Measurements from ENCODE around the gene ITGBL1. TPM values are rescaled to one million over a fixed set of nuclear protein-coding genes. Genes with fewer than 3 reads are reported as not detected.

The ITGBL1 gene
- total and polyA plus RNA-seq, 9 donors = 0.45 to 9.3 (median 1.8) TPM

DNA sequence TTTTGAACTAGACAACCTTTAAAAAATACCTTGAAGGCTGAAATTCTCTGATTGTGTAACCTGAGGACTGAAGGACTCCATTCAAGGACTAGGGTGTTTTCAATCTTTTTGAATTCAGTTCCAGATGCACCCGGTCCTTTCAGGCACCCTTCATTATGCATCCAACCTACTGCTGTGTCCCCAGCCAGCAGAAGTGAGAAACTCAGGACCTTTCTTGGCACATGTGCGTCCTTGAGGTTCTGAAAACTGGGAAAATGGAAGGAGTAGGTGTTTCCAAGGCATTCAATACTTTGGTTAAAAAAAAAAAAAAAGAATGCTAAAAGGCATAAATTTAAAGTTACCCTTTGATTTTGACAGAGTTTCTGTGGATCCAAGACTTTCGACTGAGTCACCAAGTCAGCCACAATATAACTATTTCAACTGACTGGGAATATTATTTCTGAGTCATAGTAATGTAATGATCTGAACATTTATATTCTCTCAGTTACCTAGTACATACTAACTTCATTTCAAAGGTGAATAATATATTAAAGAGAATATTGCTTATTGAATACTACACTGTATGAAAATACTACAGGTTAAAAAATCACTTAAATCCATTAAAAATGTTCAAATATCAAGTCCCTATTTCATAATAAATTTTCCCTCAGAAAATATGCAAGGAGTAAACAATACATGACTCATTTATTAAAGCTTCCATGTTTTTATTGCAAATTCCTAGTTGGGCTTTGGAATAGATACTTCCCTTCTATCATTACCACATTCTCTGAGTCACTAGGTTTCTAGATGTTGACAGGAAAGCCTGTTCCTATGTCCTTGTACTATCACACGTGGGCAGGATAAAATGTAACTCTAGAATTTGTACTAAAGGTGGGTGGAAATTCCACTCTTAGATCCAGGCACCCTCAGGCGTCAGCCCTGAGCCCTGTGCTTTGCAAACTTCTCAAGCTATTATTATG lies 2.4 kb upstream of the ITGBL1 start:
- no peaks in the 10 kb centered on the region for H3K27me3 ChIP-seq
- no peaks in the 10 kb centered on the region for H3K36me3 ChIP-seq
- intact Hi-C loops (cut with DNase I) = no loop called here
- WGBS, 3 donors = 22 to 30% (median 29%) methylated on average over 5 of the region's 5 CpGs
- no peak for TF ChIP-seq CTCF (IDR thresholded peaks at IDR 0.05)
- TF ChIP-seq POLR2A (IDR thresholded peaks at IDR 0.05) = no peak
- TF ChIP-seq EP300 (IDR thresholded peaks at IDR 0.05) = no peak
- H3K9me3 ChIP-seq = no peaks in the 10 kb centered on the region
- peaks cover 6% of the 10 kb centered on the region for H3K4me1 ChIP-seq (ENCODE audit: insufficient read depth)
- DNase-seq = no peak
- no peak overlapping the region for H3K4me3 ChIP-seq
- no peak overlapping the region for H3K27ac ChIP-seq

DNA sequence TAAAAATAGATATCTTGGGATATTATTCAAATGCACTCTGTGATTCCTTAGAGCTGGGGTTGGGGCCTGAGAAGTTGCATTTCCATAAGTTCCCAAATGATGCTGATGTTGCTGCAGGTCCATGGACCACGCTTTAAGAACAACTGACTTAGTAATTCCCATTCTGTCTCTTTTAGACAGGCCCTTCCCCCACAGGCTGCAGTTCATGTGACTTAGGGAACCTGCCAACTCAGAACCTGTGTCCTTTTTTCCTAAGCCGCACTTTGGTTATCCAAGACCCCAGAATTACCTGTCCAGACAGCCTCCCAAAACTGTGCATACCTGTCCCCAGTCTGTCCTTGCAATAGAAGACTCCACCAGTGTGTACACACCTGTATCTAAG lies 1.7 kb upstream of the ITGBL1 start:
- H3K36me3 ChIP-seq = no peaks in the 10 kb centered on the region
- no peaks in the 10 kb centered on the region for H3K27me3 ChIP-seq
- H3K9me3 ChIP-seq = no peaks in the 10 kb centered on the region
- H3K4me3 ChIP-seq = no peak overlapping the region
- H3K27ac ChIP-seq = no peak overlapping the region
- intact Hi-C loops (cut with DNase I) = no loop called here
- WGBS, 3 donors = 95% methylated on average over 2 of the region's 2 CpGs
- DNase-seq = no peak
- H3K4me1 ChIP-seq (ENCODE audit: insufficient read depth) = peaks cover 6% of the 10 kb centered on the region
- TF ChIP-seq EP300 (IDR thresholded peaks at IDR 0.05) = no peak
- no peak for TF ChIP-seq POLR2A (IDR thresholded peaks at IDR 0.05)
- TF ChIP-seq CTCF (IDR thresholded peaks at IDR 0.05) = no peak

- Histone ChIP-seq H3K27me3 (no peaks in the 10 kb centered on the region), H3K4me3 (no peak overlapping the region), H3K9me3 (no peaks in the 10 kb centered on the region), H3K36me3 (no peaks in the 10 kb centered on the region), H3K27ac (no peak overlapping the region), H3K4me1 (ENCODE audit: insufficient read depth) (peaks cover 6% of the 10 kb centered on the region)
- intact Hi-C loops (cut with DNase I) = no loop called here
- DNase-seq = no peak
- TF ChIP-seq EP300 (IDR thresholded peaks at IDR 0.05) (no peak), POLR2A (IDR thresholded peaks at IDR 0.05) (no peak), CTCF (IDR thresholded peaks at IDR 0.05) (no peak)
These were observed 834 bp upstream of the ITGBL1 start for GRCh38 chr13:101451641-101452040.

DNA sequence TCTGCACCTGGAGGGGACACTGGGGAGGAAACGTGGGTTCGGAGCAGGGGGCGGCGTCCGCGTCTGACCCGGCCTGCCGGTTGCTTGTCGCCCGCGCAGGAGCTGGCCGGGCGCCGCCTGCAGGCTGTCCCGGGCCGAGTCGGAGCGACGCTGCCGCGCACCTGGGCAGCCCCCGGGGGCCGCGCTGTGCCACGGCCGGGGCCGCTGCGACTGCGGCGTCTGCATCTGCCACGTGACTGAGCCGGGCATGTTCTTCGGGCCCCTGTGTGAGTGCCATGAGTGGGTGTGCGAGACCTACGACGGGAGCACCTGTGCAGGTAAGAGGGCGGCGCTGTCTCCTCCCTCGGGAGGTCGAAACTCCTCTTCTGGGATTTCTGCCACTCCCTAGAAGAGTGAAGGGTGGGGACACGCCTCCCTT lies 1.3 kb downstream of the ITGBL1 start:
- 4 to 12% (median 6%) methylated on average over 17 to 41 of the region's 41 CpGs for WGBS, 3 donors
- peak overlapping the region; percentile 17 for H3K4me3 ChIP-seq
- H3K36me3 ChIP-seq = no peaks in the 10 kb centered on the region
- H3K9me3 ChIP-seq = no peaks in the 10 kb centered on the region
- TF ChIP-seq CTCF (IDR thresholded peaks at IDR 0.05) (peak in 1 of 3 donors; percentile 33), POLR2A (IDR thresholded peaks at IDR 0.05) (no peak), EP300 (IDR thresholded peaks at IDR 0.05) (no peak)
- H3K27me3 ChIP-seq = no peaks in the 10 kb centered on the region
- peak in 2 of 5 donors; percentile 14 to 48 for DNase-seq
- intact Hi-C loops (cut with DNase I) = no loop called here
- H3K27ac ChIP-seq = no peak overlapping the region
- peaks cover 6% of the 10 kb centered on the region for H3K4me1 ChIP-seq (ENCODE audit: insufficient read depth)

Measured in ovary (tissue), 9 donors.